ENCODE results near the gene CDH4. TPM values are rescaled to one million over a fixed set of nuclear protein-coding genes. Genes with fewer than 3 reads are reported as not detected.

The CDH4 gene
- total RNA-seq, 2 donors from 2014 or later = 0.07 to 0.94 TPM

DNA sequence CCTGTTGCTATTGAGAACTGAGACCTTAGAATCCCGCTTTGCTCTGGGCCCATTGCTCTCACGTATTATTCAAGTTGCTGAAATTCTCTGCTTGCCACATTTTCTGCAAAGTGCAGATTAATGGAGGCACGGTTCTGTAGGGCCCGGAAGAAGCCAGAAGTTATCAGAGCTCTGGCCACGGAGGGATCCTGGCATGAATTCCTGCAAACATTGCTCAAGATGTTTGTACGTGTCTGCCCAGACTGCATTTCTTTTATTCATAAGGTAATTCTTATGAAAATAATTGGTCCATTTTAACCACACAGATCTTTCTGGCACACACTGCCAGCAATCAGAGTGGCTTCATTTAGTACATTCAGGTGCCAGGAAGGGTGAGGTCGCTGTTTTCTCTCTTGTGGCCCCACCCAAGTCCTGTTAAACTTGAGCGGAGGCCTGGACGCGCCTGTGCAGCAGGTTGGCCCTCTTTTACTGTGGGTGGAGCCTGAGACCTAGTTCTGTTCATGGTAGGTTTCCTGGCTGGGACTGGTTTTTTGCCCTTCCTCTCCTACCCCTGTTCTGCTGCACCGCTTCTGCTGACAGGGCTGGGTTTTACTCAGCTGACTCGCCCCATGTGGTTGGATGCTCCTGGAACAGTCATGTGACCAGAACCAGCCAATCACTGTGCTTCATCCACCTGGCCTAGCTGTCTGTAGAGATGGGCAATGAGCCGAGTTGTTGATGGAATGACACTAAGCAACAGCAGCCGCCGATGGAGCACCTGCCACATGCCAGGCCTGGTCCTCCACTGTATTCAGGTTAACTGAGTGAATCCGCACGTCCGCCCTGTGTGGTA, 230.2 kb downstream of the CDH4 start:
- no peak for TF ChIP-seq CTCF (IDR thresholded peaks at IDR 0.05)
- H3K27ac ChIP-seq = no peak overlapping the region
- H3K36me3 ChIP-seq = no peaks in the 10 kb centered on the region
- no peak overlapping the region for H3K4me3 ChIP-seq
- H3K4me1 ChIP-seq = no peaks in the 10 kb centered on the region
- H3K27me3 ChIP-seq = no peaks in the 10 kb centered on the region
- H3K9me3 ChIP-seq = no peaks in the 10 kb centered on the region
- no peak for DNase-seq (ENCODE audit: low spot score)

GRCh38 chr20:61482901-61483300, 230.8 kb downstream of the CDH4 start:
- Histone ChIP-seq H3K36me3 (no peaks in the 10 kb centered on the region), H3K4me3 (no peak overlapping the region), H3K27me3 (no peaks in the 10 kb centered on the region), H3K27ac (no peak overlapping the region), H3K4me1 (no peaks in the 10 kb centered on the region), H3K9me3 (no peaks in the 10 kb centered on the region)
- no peak for DNase-seq (ENCODE audit: low spot score)
- no peak for TF ChIP-seq CTCF (IDR thresholded peaks at IDR 0.05)

DNA sequence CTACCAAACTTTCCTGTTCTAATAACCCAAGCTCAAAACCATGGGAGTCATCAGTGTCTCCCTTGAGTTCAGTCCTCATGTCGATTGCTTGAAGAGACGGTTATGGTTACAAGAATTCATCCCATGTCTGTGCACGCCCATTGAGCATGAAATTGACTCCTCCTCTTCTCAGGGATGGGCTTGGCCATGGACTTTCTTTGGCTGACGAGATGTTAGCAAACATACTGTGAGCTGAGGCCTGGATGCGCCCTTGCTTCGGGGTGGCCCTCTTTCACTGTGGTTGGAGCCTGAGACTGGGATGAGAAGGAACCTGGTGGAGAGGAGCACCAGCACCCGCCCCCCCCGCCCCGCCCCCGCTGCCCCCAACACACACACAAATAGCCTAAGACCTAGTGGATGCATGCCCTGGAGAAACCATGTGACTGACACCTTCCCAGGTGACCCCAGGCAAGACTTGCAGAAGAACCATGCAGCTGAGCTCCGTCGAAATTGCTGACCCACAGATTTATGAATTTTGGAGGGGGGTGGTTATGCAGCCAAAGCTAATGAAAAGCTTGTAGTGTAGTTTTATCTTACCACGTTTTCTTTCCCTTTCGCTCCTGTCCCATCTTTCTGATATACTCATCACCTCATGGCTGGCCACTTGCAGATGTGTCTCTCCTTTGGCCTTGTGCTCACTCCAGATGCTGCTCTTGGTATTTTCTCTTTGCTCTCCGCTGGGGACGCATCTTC, 231.4 kb downstream of the CDH4 start:
- DNase-seq (ENCODE audit: low spot score) = no peak
- no peak overlapping the region for H3K4me3 ChIP-seq
- no peak for TF ChIP-seq CTCF (IDR thresholded peaks at IDR 0.05)
- H3K36me3 ChIP-seq = no peaks in the 10 kb centered on the region
- H3K27ac ChIP-seq = no peak overlapping the region
- no peaks in the 10 kb centered on the region for H3K4me1 ChIP-seq
- H3K9me3 ChIP-seq = no peaks in the 10 kb centered on the region
- no peaks in the 10 kb centered on the region for H3K27me3 ChIP-seq

- no peak for DNase-seq (ENCODE audit: low spot score)
- no peaks in the 10 kb centered on the region for H3K27me3 ChIP-seq
- H3K4me3 ChIP-seq = no peak overlapping the region
- H3K9me3 ChIP-seq = no peaks in the 10 kb centered on the region
- H3K36me3 ChIP-seq = no peaks in the 10 kb centered on the region
- H3K27ac ChIP-seq = no peak overlapping the region
- no peaks in the 10 kb centered on the region for H3K4me1 ChIP-seq
- TF ChIP-seq CTCF (IDR thresholded peaks at IDR 0.05) = no peak
These were observed 234.1 kb downstream of the CDH4 start for GRCh38 chr20:61486198-61486597.

DNA sequence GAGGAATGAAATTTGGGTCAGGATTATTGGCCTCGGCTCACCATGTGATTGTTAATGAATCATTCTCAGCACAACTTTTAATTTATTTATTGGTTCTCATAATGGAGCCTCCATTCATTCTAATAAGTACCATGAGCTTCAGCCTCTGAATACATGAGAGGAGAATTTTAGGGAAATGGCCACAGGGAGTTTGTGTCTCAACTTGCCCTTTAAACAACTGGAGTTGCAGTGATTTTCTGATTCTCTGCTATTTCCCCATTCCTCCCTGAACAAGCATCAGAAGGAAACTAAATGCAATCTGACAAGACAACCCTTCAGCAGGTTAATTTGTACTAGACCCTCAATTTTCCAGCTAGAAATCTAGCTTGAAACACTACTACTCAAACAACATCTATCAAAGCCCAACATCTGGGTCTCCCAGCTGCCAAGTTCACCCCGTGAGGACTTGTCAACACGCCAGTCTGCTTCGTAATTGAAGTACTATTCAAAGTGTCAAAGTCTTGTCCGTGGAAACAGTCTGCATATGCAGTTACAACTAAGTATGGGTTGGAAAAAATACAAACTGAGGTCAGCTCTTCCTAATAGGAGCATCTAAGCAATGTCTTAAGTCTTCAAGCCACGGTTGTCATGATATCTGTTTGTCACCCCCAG, 235.4 kb downstream of the CDH4 start:
- no peaks in the 10 kb centered on the region for H3K9me3 ChIP-seq
- H3K4me3 ChIP-seq = no peak overlapping the region
- no peak for TF ChIP-seq CTCF (IDR thresholded peaks at IDR 0.05)
- no peaks in the 10 kb centered on the region for H3K27me3 ChIP-seq
- DNase-seq (ENCODE audit: low spot score) = no peak
- H3K36me3 ChIP-seq = no peaks in the 10 kb centered on the region
- H3K4me1 ChIP-seq = no peaks in the 10 kb centered on the region
- no peak overlapping the region for H3K27ac ChIP-seq
